HepG2 (cell line): ENCODE data around the gene EGR4. TPM values are rescaled to one million over a fixed set of nuclear protein-coding genes. Genes with fewer than 3 reads are reported as not detected.
A peak's percentile ranks its signal among the peaks of the same experiment; 100 is the strongest.

ENCODE experiments used
- ELF3 ChIP-seq: IDR thresholded peaks from 2 replicates; pipeline ENCODE4 v1.6.1; 2016; ENCODE audit warnings: missing genetic modification reagents, missing compliant biosample characterization
- ETS1 ChIP-seq: sonication (generic); formaldehyde crosslinking; IDR thresholded peaks from 2 replicates; pipeline ENCODE4 v1.4.0; 2020; ENCODE audit warnings: missing genetic modification reagents
- ETV5 ChIP-seq: IDR thresholded peaks from 2 replicates; pipeline ENCODE4 v1.6.1; 2018; ENCODE audit warnings: missing biosample characterization, missing genetic modification reagents, inconsistent platforms, borderline replicate concordance
- ISL2 ChIP-seq: sonication (generic); formaldehyde crosslinking; IDR thresholded peaks from 2 replicates; pipeline ENCODE4 v1.5.0; 2020; ENCODE audit warnings: missing genetic modification reagents
- NR1H2 ChIP-seq: sonication (generic); formaldehyde crosslinking; IDR thresholded peaks from 2 replicates; pipeline ENCODE4 v1.8.1; 2022; ENCODE audit warnings: low read depth, missing genetic modification reagents, borderline replicate concordance
- SALL1 ChIP-seq: sonication (generic); formaldehyde crosslinking; IDR thresholded peaks from 2 replicates; pipeline ENCODE4 v1.8.0; 2022; ENCODE audit warnings: mild to moderate bottlenecking, missing genetic modification reagents
- SRSF9 ChIP-seq: fragments of 200-400 bp; formaldehyde crosslinking; IDR thresholded peaks from 2 replicates; pipeline ENCODE4 v1.6.1; 2018; ENCODE audit warnings: borderline replicate concordance, mild to moderate bottlenecking, low read depth, low read length; ENCODE audit not compliant: insufficient read depth, poor library complexity, severe bottlenecking
- SSRP1 ChIP-seq: IDR thresholded peaks from 2 replicates; pipeline ENCODE4 v1.6.1; 2016; ENCODE audit warnings: control low read depth
- TOE1 ChIP-seq: sonication (generic); formaldehyde crosslinking; IDR thresholded peaks from 2 replicates; pipeline ENCODE4 v1.4.0; 2020; ENCODE audit warnings: mild to moderate bottlenecking, missing genetic modification reagents
- YY1 ChIP-seq: IDR thresholded peaks from 2 replicates; pipeline ENCODE4 v1.6.1; 2011; ENCODE audit warnings: low read length, low read depth, moderate library complexity, mild to moderate bottlenecking; ENCODE audit not compliant: insufficient read depth, insufficient replicate concordance
- ZMYM2 ChIP-seq: sonication (generic); formaldehyde crosslinking; IDR thresholded peaks from 2 replicates; pipeline ENCODE4 v1.8.0; 2022; ENCODE audit warnings: mild to moderate bottlenecking, missing genetic modification reagents
- ZNF160 ChIP-seq: sonication (generic); formaldehyde crosslinking; IDR thresholded peaks from 2 replicates; pipeline ENCODE4 v1.8.0; 2022; ENCODE audit warnings: mild to moderate bottlenecking, inconsistent platforms, missing genetic modification reagents
- ZNF292 ChIP-seq: sonication (generic); formaldehyde crosslinking; IDR thresholded peaks from 2 replicates; pipeline ENCODE4 v1.8.1; 2022; ENCODE audit warnings: mild to moderate bottlenecking, low read depth, missing genetic modification reagents, borderline replicate concordance
- ZNF430 ChIP-seq: sonication (generic); formaldehyde crosslinking; IDR thresholded peaks from 2 replicates; pipeline ENCODE4 v1.9.0; 2021; ENCODE audit warnings: mild to moderate bottlenecking, missing genetic modification reagents
- ZNF451 ChIP-seq: sonication (generic); formaldehyde crosslinking; IDR thresholded peaks from 2 replicates; pipeline ENCODE4 v1.5.0; 2020; ENCODE audit warnings: mild to moderate bottlenecking, missing genetic modification reagents
- ZNF614 ChIP-seq: IDR thresholded peaks from 2 replicates; pipeline ENCODE4 v1.6.1; 2018; ENCODE audit warnings: missing biosample characterization, missing genetic modification reagents, inconsistent platforms, borderline replicate concordance
- polyA plus RNA-seq, 8 experiments: library from polyadenylated mRNA; depleted of rRNA in 3 of 8; stranded (reverse) in 7 of 8; unstranded in 1 of 8; fragments of >200 nt; fragmentation: Illumina TruSeq in 4 of 8; extraction: Trizol in 4 of 8; gene quantifications; 2 replicates each; pipeline versions ENCODE4 v1.2.1 to v1.2.3, GENCODE V29; 2011 to 2016; ENCODE audit warnings: low read depth in 4 of 8, missing spikeins in 1 of 8, mixed read lengths in 1 of 8; ENCODE audit not compliant: insufficient read depth in 1 of 8
- total RNA-seq, 5 experiments: library from RNA; depleted of rRNA; stranded (reverse); fragments of >200 nt; fragmentation: Illumina TruSeq; extraction: Trizol; gene quantifications; 2 replicates each; pipeline ENCODE4 v1.2.3, GENCODE V29; 2016; ENCODE audit warnings: low read depth in 1 of 5
- TF ChIP-seq, protein P1 (sequence below): sonication (generic); formaldehyde crosslinking; conservative IDR thresholded peaks from 2 replicates; pipeline ENCODE4 v1.8.0; 2022; ENCODE audit warnings: missing genetic modification reagents
- TF ChIP-seq, protein P2 (sequence below): IDR thresholded peaks from 2 replicates; pipeline ENCODE4 v1.6.1; 2016; ENCODE audit warnings: missing genetic modification reagents, missing compliant biosample characterization
- TF ChIP-seq, protein P3 (sequence below): sonication (generic); formaldehyde crosslinking; IDR thresholded peaks from 2 replicates; pipeline ENCODE4 v1.4.0; 2020; ENCODE audit warnings: mild to moderate bottlenecking, missing genetic modification reagents
- TF ChIP-seq, protein P4 (sequence below): IDR thresholded peaks from 2 replicates; pipeline ENCODE4 v1.6.1; 2016; ENCODE audit warnings: missing compliant biosample characterization, missing genetic modification reagents, borderline replicate concordance
- TF ChIP-seq, protein P5 (sequence below): IDR thresholded peaks from 2 replicates; pipeline ENCODE4 v1.6.1; 2016; ENCODE audit warnings: missing biosample characterization, missing genetic modification reagents, low read depth

The EGR4 gene
- total and polyA plus RNA-seq, 2 of the 13 experiments (the other 11 are each of a cell fraction or from before 2014, with no cell fraction given): not detected

DNA sequence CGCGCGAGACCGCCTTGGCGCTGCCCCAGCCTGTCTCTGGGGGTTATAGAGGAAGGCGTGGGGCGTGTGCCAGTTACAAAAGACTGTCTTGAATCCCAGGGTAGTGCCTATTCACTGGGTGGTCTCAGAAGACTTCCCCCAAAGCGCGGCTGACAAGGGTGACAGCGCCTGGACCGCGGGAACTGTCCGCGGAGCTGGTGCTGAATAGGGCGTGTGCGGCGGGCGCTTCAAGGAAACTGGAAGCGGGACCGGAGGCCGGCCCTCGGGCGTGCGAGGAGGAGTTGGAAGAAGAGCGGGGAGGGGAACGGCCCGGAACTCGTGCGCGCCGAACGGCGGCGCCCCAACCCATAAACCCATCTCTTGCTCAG, 2.3 kb downstream of the EGR4 start (continued):
- TF ChIP-seq ELF3 (peak; percentile 50), SALL1 (peak; percentile 91), ZNF614 (CRISPR knock-in tag) (0 out of 2 replicates have a peak, but pooled peaks have one; percentile 30), ETS1 (CRISPR knock-in tag) (0 out of 2 replicates have a peak, but pooled peaks have one; percentile 46), TOE1 (CRISPR knock-in tag) (peak; percentile 42; the same call in 1 of the 2 replicates), ISL2 (CRISPR knock-in tag) (peak; percentile 67; the same call in 1 of the 2 replicates), ZMYM2 (no peak), NR1H2 (0 out of 2 replicates have a peak, but pooled peaks have one; percentile 59), ZNF292 (CRISPR knock-in tag) (no peak), ZNF160 (CRISPR knock-in tag) (peak; percentile 94), YY1 (no peak), SRSF9 (no peak), ZNF451 (CRISPR knock-in tag) (no peak), ETV5 (CRISPR knock-in tag) (peak; percentile 39; the same call in 1 of the 2 replicates), SSRP1 (CRISPR knock-in tag) (no peak), ZNF430 (peak; percentile 94)
- TF ChIP-seq, protein P1, sequence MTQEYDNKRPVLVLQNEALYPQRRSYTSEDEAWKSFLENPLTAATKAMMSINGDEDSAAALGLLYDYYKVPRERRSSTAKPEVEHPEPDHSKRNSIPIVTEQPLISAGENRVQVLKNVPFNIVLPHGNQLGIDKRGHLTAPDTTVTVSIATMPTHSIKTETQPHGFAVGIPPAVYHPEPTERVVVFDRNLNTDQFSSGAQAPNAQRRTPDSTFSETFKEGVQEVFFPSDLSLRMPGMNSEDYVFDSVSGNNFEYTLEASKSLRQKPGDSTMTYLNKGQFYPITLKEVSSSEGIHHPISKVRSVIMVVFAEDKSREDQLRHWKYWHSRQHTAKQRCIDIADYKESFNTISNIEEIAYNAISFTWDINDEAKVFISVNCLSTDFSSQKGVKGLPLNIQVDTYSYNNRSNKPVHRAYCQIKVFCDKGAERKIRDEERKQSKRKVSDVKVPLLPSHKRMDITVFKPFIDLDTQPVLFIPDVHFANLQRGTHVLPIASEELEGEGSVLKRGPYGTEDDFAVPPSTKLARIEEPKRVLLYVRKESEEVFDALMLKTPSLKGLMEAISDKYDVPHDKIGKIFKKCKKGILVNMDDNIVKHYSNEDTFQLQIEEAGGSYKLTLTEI: no peak
- TF ChIP-seq, protein P2, sequence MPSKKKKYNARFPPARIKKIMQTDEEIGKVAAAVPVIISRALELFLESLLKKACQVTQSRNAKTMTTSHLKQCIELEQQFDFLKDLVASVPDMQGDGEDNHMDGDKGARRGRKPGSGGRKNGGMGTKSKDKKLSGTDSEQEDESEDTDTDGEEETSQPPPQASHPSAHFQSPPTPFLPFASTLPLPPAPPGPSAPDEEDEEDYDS (CRISPR knock-in tag): no peak
- TF ChIP-seq, protein P3, sequence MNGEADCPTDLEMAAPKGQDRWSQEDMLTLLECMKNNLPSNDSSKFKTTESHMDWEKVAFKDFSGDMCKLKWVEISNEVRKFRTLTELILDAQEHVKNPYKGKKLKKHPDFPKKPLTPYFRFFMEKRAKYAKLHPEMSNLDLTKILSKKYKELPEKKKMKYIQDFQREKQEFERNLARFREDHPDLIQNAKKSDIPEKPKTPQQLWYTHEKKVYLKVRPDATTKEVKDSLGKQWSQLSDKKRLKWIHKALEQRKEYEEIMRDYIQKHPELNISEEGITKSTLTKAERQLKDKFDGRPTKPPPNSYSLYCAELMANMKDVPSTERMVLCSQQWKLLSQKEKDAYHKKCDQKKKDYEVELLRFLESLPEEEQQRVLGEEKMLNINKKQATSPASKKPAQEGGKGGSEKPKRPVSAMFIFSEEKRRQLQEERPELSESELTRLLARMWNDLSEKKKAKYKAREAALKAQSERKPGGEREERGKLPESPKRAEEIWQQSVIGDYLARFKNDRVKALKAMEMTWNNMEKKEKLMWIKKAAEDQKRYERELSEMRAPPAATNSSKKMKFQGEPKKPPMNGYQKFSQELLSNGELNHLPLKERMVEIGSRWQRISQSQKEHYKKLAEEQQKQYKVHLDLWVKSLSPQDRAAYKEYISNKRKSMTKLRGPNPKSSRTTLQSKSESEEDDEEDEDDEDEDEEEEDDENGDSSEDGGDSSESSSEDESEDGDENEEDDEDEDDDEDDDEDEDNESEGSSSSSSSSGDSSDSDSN (CRISPR knock-in tag): peak; percentile 38; the same call in 1 of the 2 replicates
- TF ChIP-seq, protein P4, sequence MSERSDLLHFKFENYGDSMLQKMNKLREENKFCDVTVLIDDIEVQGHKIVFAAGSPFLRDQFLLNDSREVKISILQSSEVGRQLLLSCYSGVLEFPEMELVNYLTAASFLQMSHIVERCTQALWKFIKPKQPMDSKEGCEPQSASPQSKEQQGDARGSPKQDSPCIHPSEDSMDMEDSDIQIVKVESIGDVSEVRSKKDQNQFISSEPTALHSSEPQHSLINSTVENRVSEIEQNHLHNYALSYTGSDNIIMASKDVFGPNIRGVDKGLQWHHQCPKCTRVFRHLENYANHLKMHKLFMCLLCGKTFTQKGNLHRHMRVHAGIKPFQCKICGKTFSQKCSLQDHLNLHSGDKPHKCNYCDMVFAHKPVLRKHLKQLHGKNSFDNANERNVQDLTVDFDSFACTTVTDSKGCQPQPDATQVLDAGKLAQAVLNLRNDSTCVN (CRISPR knock-in tag): peak; percentile 75; the same call in 1 of the 2 replicates
- TF ChIP-seq, protein P5, sequence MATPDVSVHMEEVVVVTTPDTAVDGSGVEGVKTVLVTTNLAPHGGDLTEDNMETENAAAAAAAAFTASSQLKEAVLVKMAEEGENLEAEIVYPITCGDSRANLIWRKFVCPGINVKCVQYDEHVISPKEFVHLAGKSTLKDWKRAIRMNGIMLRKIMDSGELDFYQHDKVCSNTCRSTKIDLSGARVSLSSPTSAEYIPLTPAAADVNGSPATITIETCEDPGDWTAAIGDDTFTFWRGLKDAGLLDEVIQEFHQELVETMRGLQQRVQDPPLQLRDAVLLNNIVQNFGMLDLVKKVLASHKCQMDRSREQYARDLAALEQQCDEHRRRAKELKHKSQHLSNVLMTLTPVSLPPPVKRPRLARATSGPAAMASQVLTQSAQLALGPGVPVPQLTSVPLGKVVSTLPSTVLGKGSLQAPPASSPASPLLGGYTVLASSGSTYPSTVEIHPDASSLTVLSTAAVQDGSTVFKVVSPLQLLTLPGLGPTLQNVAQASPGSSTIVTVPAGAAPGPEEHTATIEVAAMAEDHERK (CRISPR knock-in tag): no peak
